GM06990 (cell line): ENCODE results near the gene MAGI2.
"Not testable (repeated sequence)": the region's sequence is repeated elsewhere in the genome, so short reads cannot be mapped to it uniquely, and the experiment has no call there.

Source experiments
- DNase-seq: peaks from one replicate; pipeline ENCODE4 v3.0.0-alpha.2; 2011; ENCODE audit not compliant: insufficient read length; ENCODE audit errors: extremely low read depth
- H3K27me3 ChIP-seq: replicated peaks from 2 replicates; pipeline ENCODE4 v1.6.0; 2011; ENCODE audit warnings: low read length; ENCODE audit not compliant: control insufficient read depth, insufficient read depth
- H3K36me3 ChIP-seq: 2 replicates; pipeline ENCODE4 v1.5.1; 2011; ENCODE audit warnings: low read length; ENCODE audit not compliant: control insufficient read depth, insufficient read depth
- H3K4me3 ChIP-seq: replicated peaks from 2 replicates; pipeline ENCODE4 v1.5.1; 2011; ENCODE audit warnings: low read depth, mild to moderate bottlenecking, control low read depth, low read length
- TF ChIP-seq, protein P1 (sequence below): IDR thresholded peaks from 2 replicates; pipeline ENCODE4 v1.5.1; 2011; ENCODE audit warnings: low read length, control low read depth, mild to moderate bottlenecking, inconsistent platforms; ENCODE audit not compliant: insufficient read depth, poor library complexity, severe bottlenecking

The MAGI2 gene

DNA sequence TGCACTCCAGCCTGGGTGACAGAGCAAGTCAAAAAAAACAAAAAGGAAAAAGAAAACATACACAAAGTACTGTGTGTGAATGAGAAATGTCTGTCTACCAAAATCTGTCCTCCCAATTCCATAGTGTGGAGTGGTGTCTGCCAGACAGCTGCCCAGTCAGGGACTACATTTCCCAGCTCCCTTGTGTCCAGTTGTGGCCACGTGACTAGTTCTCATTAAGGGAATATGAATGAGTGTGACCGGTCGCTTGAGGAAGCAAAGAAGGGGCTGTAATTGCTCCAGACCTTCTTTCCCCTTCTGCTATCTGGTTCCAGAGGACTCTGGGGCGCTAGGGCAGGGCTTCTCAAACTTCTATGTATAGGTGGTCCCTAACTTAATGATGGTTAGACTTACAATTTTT, 1450.8 kb downstream of the MAGI2 start:
- no peak overlapping the region for H3K4me3 ChIP-seq

DNA sequence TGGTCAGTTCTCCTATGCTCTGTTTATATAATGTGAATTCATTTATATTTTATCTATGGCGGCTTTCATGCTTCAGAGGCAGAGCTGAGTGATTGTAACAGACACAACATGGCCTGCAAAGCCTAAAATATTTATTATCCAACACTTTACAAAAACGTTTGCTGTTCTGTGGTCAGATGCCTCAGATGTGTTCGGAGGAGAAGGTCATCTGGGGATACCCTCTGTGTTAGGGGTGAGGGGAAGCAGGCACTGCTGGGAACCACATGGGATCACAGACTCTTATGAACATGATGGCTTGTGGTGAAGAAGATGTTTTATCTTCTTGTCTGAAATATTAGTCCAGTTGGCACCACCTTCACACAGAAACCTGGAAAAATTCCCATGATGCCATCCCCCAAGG, 1451.4 kb downstream of the MAGI2 start:
- Histone ChIP-seq H3K36me3 (no peaks in the 10 kb centered on the region), H3K4me3 (no peak overlapping the region), H3K27me3 (no peaks in the 10 kb centered on the region; the same call in 1 of the 2 replicates)
- TF ChIP-seq, protein P1, sequence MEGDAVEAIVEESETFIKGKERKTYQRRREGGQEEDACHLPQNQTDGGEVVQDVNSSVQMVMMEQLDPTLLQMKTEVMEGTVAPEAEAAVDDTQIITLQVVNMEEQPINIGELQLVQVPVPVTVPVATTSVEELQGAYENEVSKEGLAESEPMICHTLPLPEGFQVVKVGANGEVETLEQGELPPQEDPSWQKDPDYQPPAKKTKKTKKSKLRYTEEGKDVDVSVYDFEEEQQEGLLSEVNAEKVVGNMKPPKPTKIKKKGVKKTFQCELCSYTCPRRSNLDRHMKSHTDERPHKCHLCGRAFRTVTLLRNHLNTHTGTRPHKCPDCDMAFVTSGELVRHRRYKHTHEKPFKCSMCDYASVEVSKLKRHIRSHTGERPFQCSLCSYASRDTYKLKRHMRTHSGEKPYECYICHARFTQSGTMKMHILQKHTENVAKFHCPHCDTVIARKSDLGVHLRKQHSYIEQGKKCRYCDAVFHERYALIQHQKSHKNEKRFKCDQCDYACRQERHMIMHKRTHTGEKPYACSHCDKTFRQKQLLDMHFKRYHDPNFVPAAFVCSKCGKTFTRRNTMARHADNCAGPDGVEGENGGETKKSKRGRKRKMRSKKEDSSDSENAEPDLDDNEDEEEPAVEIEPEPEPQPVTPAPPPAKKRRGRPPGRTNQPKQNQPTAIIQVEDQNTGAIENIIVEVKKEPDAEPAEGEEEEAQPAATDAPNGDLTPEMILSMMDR: no peak
- no peak for DNase-seq

More for the DNA sequence above, 1450.8 kb downstream of the MAGI2 start:
- TF ChIP-seq, protein P1: no peak
- Histone ChIP-seq H3K36me3 (no peaks in the 10 kb centered on the region), H3K27me3 (no peaks in the 10 kb centered on the region; the same call in 1 of the 2 replicates)
- no peak for DNase-seq

DNA sequence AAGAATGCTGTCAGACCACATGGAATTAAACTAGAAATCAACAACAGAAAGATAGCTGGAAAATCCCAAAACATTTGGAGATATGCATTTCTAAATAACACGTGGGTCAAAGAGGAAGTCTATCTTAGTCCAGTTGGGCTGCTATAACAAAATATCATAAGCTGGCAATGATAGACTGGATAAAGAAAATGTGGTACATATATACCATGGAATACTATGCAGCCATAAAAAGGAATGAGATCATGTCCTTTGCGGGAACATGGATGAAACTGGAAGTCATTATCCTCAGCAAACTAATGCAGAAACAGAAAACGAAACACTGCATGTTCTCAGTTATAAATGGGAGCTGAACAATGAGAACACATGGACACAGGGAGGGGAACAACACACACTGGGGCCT, 1454.3 kb downstream of the MAGI2 start:
- H3K4me3 ChIP-seq, DNase-seq, H3K36me3 ChIP-seq, H3K27me3 ChIP-seq: not testable (repeated sequence)

DNA sequence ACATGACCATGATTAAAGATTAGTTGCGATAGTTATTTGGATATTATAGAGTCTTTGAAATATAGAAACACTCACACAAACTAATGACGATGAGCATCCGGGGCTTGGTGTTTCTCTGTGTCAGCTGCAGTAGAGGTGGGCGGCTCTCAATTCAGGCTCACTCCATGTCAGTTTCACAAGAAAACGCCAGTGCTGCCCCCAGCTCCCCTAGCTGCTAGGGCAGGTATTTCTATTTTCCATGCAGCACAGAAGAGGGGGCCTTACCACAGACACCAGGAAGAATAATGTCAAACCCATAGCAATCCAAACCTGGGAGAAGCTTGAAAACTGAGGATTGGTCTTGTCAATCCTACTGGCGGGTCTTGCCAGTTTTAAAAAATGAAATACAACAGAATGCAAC, 1457.8 kb downstream of the MAGI2 start:
- TF ChIP-seq, protein P1: no peak
- Histone ChIP-seq H3K27me3 (no peaks in the 10 kb centered on the region), H3K4me3 (no peak overlapping the region), H3K36me3 (no peaks in the 10 kb centered on the region)
- no peak for DNase-seq

DNA sequence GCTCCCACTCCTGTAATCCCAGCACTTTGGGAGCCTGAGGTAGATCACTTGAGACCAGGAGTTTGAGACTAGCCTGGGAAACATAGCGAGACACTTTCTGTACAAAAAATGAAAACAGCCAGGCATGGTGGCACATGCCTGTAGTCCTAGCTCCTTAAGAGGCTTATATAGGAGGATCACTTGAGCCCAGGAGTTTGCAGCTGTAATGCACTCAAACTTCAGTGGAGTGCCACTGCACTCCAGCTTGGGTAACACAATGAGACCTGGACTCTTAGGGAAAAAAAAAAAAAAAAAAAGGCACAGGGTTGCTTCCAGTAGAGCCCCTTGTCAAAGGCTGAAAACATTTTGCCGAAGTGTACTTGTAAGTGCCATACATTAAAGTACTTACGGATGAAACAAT, 1459.6 kb downstream of the MAGI2 start:
- no peak overlapping the region for H3K4me3 ChIP-seq
- TF ChIP-seq, protein P1: no peak
- DNase-seq: no peak

DNA sequence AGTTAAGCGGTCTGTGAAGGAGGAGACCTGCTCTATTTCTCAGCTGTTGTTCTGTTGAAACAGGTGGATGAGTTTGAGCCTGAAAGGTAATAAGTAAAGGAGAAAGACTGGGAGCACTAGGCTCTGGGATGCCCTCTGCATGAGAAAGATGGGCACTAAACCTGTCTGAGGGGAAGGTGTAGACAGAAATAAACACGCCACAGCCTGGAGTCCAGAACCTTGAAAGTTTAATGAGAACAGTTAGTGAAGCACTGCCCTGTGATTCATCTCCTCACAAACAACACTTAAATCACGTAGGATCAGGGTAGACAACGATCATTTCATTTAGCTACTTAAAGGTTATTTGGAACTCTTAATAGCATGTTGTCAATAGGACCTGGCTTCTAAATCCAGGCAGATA, 1461.8 kb downstream of the MAGI2 start:
- Histone ChIP-seq H3K27me3 (no peaks in the 10 kb centered on the region), H3K4me3 (no peak overlapping the region), H3K36me3 (no peaks in the 10 kb centered on the region)
- TF ChIP-seq, protein P1: no peak
- no peak for DNase-seq

More for the DNA sequence above, 1459.6 kb downstream of the MAGI2 start:
- H3K36me3 ChIP-seq: no peaks in the 10 kb centered on the region
- H3K27me3 ChIP-seq: no peaks in the 10 kb centered on the region
